GM12878 (cell line): ENCODE data around the gene PITX1.

Experiments used
- CTCF ChIP-seq, 3 experiments: IDR thresholded peaks in 2 of 3; conservative IDR thresholded peaks in 1 of 3; 2 replicates each; pipeline ENCODE4 v1.5.1; 2011; ENCODE audit warnings: low read depth in 3 of 3, low read length in 3 of 3, mild to moderate bottlenecking in 3 of 3, control low read depth in 2 of 3, moderate library complexity in 2 of 3, inconsistent platforms in 1 of 3, mixed read lengths in 1 of 3; ENCODE audit not compliant: control insufficient read depth in 2 of 3, insufficient read depth in 1 of 3; ENCODE audit errors: extremely low read depth in 1 of 3
- EZH2 ChIP-seq: IDR thresholded peaks from 2 replicates; pipeline ENCODE4 v1.6.1; 2012; ENCODE audit warnings: low read depth, mild to moderate bottlenecking, control low read depth, inconsistent platforms, low read length, borderline replicate concordance; ENCODE audit not compliant: control insufficient read depth
- RAD51 ChIP-seq: fragments of 450-650 bp; IDR thresholded peaks from 2 replicates; pipeline ENCODE4 v1.6.1; 2016; ENCODE audit warnings: moderate library complexity, mild to moderate bottlenecking, inconsistent platforms

- no peak for TF ChIP-seq EZH2
- TF ChIP-seq CTCF (IDR thresholded peaks at IDR 0.05 in 2 of 3, conservative IDR thresholded peaks at IDR 0.05 in 1 of 3; ENCODE audit: control insufficient read depth in 2 of 3, extremely low read depth in 1 of 3, insufficient read depth in 1 of 3, low read depth in 3 of 3, low read length in 3 of 3): no peak
- TF ChIP-seq RAD51: no peak
Measured at GRCh38 chr5:135009736-135010501, 24.1 kb downstream of the PITX1 start.
